Measurements from ENCODE around the gene ZNF286A.
"Not testable (repeated sequence)": the region's sequence is repeated elsewhere in the genome, so short reads cannot be mapped to it uniquely, and the experiment has no call there.

GRCh38 chr17:15687494-15687893, 12.1 kb upstream of the ZNF286A start:
- TF ChIP-seq, protein P1, sequence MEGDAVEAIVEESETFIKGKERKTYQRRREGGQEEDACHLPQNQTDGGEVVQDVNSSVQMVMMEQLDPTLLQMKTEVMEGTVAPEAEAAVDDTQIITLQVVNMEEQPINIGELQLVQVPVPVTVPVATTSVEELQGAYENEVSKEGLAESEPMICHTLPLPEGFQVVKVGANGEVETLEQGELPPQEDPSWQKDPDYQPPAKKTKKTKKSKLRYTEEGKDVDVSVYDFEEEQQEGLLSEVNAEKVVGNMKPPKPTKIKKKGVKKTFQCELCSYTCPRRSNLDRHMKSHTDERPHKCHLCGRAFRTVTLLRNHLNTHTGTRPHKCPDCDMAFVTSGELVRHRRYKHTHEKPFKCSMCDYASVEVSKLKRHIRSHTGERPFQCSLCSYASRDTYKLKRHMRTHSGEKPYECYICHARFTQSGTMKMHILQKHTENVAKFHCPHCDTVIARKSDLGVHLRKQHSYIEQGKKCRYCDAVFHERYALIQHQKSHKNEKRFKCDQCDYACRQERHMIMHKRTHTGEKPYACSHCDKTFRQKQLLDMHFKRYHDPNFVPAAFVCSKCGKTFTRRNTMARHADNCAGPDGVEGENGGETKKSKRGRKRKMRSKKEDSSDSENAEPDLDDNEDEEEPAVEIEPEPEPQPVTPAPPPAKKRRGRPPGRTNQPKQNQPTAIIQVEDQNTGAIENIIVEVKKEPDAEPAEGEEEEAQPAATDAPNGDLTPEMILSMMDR (conservative IDR thresholded peaks at IDR 0.05 in 1 of 2, IDR thresholded peaks at IDR 0.05 in 1 of 2; ENCODE audit: low read depth in 1 of 2, low read length in 2 of 2): not testable (repeated sequence)
- not testable (repeated sequence) for TF ChIP-seq EZH2 (IDR thresholded peaks at IDR 0.05; ENCODE audit: low read length, missing control alignments)
